Chondrocyte (in vitro differentiated cells): ENCODE data around the gene KLHL21. TPM values are rescaled to one million over a fixed set of nuclear protein-coding genes. Genes with fewer than 3 reads are reported as not detected.

ENCODE experiments used
- DNase-seq: peaks from one replicate; pipeline ENCODE4 v3.0.0; 2021; ENCODE audit warnings: mixed read lengths, low spot score
- H3K27ac Mint-ChIP-seq: one replicate; pipeline ENCODE4 v1.8.0; 2021; ENCODE audit warnings: mild to moderate bottlenecking, moderate library complexity, mixed read lengths; ENCODE audit not compliant: unreplicated experiment
- H3K27me3 Mint-ChIP-seq: 2 replicates; pipeline ENCODE4 v1.8.0; 2021; ENCODE audit warnings: low read depth, mixed read lengths
- H3K36me3 Mint-ChIP-seq: 2 replicates; pipeline ENCODE4 v1.8.0; 2021; ENCODE audit warnings: low read depth, mixed read lengths
- H3K4me1 Mint-ChIP-seq: 2 replicates; pipeline ENCODE4 v1.8.0; 2021; ENCODE audit warnings: low read depth, mild to moderate bottlenecking, mixed read lengths
- H3K4me3 Mint-ChIP-seq: one replicate; pipeline ENCODE4 v1.8.0; 2021; ENCODE audit warnings: mild to moderate bottlenecking, moderate library complexity, mixed read lengths; ENCODE audit not compliant: unreplicated experiment
- H3K9me3 Mint-ChIP-seq: 2 replicates; pipeline ENCODE4 v1.8.0; 2021; ENCODE audit warnings: low read depth, mixed read lengths
- CTCF ChIP-seq: fragments of 200-600 bp; sonication (generic); IDR thresholded peaks from 2 replicates; pipeline ENCODE4 v1.5.0; 2021; ENCODE audit warnings: antibody characterized with exemption, mild to moderate bottlenecking, moderate library complexity
- total RNA-seq: library from RNA; stranded (reverse); gene quantifications from 3 replicates; pipeline ENCODE4 v1.2.1, GENCODE V29; 2021

The KLHL21 gene
- total RNA-seq, 1 donor from 2014 or later: 39.6 TPM

- no peaks in the 10 kb centered on the region for H3K36me3 Mint-ChIP-seq
- peak overlapping the region; percentile 51 for H3K27ac Mint-ChIP-seq
- H3K4me1 Mint-ChIP-seq: peaks cover 32% of the 10 kb centered on the region
- no peaks in the 10 kb centered on the region for H3K9me3 Mint-ChIP-seq
- H3K27me3 Mint-ChIP-seq: no peaks in the 10 kb centered on the region
- TF ChIP-seq CTCF: no peak
- no peak overlapping the region for H3K4me3 Mint-ChIP-seq
- no peak for DNase-seq
These were observed 20.9 kb downstream of the KLHL21 start for GRCh38 chr1:6581561-6582305.

GRCh38 chr1:6580593-6581409, 21.9 kb downstream of the KLHL21 start:
- peaks cover 32% of the 10 kb centered on the region for H3K4me1 Mint-ChIP-seq
- no peaks in the 10 kb centered on the region for H3K27me3 Mint-ChIP-seq
- DNase-seq: no peak
- no peaks in the 10 kb centered on the region for H3K9me3 Mint-ChIP-seq
- TF ChIP-seq CTCF: peak; percentile 44
- H3K36me3 Mint-ChIP-seq: no peaks in the 10 kb centered on the region
- peak overlapping the region; percentile 90 for H3K4me3 Mint-ChIP-seq
- H3K27ac Mint-ChIP-seq: peak overlapping the region; percentile 84

GRCh38 chr1:6580119-6580592, 22.5 kb downstream of the KLHL21 start:
- H3K27me3 Mint-ChIP-seq: no peaks in the 10 kb centered on the region
- DNase-seq: no peak
- peaks cover 32% of the 10 kb centered on the region for H3K4me1 Mint-ChIP-seq
- H3K36me3 Mint-ChIP-seq: no peaks in the 10 kb centered on the region
- H3K9me3 Mint-ChIP-seq: no peaks in the 10 kb centered on the region
- peak overlapping the region; percentile 90 for H3K4me3 Mint-ChIP-seq
- H3K27ac Mint-ChIP-seq: peak overlapping the region; percentile 94
- no peak for TF ChIP-seq CTCF

DNA sequence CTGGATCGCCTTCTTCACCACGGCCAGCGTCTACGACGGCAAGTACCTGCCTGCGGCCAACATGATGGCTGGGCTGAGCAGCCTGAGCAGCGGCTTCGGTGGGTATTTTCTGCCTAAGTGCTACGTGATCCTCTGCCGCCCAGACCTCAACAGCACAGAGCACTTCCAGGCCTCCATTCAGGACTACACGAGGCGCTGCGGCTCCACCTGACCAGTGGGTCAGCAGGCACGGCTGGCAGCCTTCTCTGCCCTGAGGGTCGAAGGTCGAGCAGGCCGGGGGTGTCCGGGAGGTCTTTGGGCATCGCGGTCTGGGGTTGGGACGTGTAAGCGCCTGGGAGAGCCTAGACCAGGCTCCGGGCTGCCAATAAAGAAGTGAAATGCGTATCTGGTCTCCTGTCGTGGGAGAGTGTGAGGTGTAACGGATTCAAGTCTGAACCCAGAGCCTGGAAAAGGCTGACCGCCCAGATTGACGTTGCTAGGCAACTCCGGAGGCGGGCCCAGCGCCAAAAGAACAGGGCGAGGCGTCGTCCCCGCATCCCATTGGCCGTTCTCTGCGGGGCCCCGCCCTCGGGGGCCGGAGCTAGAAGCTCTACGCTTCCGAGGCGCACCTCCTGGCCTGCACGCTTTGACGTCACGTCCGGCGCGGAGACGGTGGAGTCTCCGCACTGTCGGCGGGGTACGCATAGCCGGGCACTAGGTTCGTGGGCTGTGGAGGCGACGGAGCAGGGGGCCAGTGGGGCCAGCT, 23.1 kb downstream of the KLHL21 start, which contains the start of gene ZBTB48:
ZBTB48 (plus strand) TSS at position 621 of the 745 bp plus-strand sequence. CDS start 616 bp downstream, outside the sequence.
- no peak for TF ChIP-seq CTCF

More for the DNA sequence above, 23.1 kb downstream of the KLHL21 start, which contains the start of gene ZBTB48:
- Mint-ChIP-seq H3K27ac (peak within 1 kb of the TSS; percentile 94), H3K4me1 (peaks cover 32% of the 10 kb centered on the region), H3K36me3 (no peaks in the 10 kb centered on the region), H3K9me3 (no peaks in the 10 kb centered on the region), H3K27me3 (no peaks in the 10 kb centered on the region), H3K4me3 (peak within 1 kb of the TSS; percentile 90)
- peak; percentile 99 for DNase-seq
